DND-41 (cell line): ENCODE data around the gene WNK1.

Source experiments
- CTCF ChIP-seq: IDR thresholded peaks from 2 replicates; pipeline ENCODE4 v1.5.1; 2012; ENCODE audit warnings: borderline replicate concordance, low read length, moderate library complexity, mild to moderate bottlenecking; ENCODE audit not compliant: poor library complexity, severe bottlenecking; ENCODE audit errors: extremely low read depth
- EZH2 ChIP-seq: IDR thresholded peaks from 3 replicates; pipeline ENCODE4 v1.6.1; 2012; ENCODE audit warnings: borderline replicate concordance, low read depth, mild to moderate bottlenecking, moderate library complexity, low read length, inconsistent platforms; ENCODE audit not compliant: severe bottlenecking

DNA sequence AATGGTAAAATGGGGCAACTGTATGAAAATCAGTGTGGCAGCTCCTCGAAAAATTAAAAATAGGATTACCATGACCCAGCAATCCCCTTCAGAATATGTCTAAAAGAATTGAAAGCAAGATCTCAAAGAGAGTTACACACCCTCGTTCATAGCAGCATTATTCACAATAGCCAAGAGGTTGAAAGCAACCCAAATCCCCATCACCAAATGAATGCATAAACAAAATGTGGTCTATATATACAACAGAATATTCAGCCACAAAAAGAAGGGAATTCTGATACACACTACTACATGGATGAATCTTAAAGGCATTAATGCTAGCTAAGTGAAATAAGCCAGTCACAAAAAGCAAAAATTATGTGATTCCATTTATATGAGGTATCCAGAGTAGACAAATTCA is 169.9 kb downstream of the WNK1 start:
- no peak for TF ChIP-seq CTCF
- TF ChIP-seq EZH2 = no peak
